Measurements from ENCODE around the gene NXF1.
"Not testable (repeated sequence)": the region's sequence is repeated elsewhere in the genome, so short reads cannot be mapped to it uniquely, and the experiment has no call there.

Gene NXF1

GRCh38 chr11:62835336-62835735 is 30.1 kb upstream of the NXF1 start:
- no peak for TF ChIP-seq CTCF (IDR thresholded peaks at IDR 0.05)
- Histone ChIP-seq H3K36me3 (no peaks in the 10 kb centered on the region), H3K4me1 (ENCODE audit: control insufficient read depth in 1 of 2, insufficient read depth in 1 of 2, low read depth in 1 of 2, low read length in 1 of 2) (peaks cover 27 to 37% of the 10 kb centered on the region in 2 experiments), H3K9me3 (no peaks in the 10 kb centered on the region), H3K27ac (no peak overlapping the region), H3K4me3 (ENCODE audit: low read depth in 1 of 2, low read length in 1 of 2) (no peak overlapping the region), H3K27me3 (no peaks in the 10 kb centered on the region)

DNA sequence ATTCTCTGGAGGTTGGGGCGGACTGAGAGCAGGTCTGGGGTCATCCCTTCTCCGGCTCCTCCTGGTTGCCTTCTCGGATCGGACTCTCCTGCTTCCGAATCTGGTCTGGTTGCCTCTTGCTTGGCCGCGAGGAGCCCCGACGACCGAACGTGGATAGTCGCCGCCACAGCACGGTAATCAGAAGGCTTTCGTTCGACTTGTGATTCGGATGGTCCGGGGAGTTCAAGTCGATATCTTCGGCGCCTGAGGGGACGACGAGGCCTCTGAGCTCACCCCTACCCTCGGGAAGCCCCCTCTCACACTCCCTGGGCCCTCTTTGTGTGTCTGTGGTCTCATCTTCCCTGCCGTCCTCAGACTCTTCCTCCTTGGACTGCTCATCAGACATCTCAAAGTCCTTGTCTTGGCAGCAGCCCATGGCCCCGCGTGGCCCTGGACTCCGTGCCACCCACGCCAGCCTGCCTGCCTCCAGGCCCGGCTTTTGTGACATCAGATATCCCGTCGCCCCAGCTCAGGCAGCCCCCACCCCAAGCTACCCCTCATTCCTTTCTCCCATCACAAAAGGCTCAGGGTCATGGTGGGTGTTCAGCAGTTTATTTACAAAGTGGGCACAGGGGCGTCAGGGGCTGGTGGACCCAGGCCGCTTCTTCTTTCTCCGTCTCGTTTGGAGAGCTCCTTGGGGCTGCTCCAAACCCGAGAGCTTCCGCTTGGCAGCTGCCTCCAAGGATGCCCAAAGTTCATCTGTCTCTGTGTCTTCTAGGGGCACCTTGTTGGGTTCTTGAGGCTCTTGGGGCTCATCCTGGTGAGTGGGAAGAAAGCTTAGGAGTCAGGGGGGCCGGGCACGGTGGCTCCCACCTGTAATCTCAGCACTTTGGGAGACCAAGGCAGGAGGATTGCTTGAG is 27.3 kb upstream of the NXF1 start, which contains the start of gene TEX54:
Gene TEX54, minus strand, starts transcription at position 506 of the 899 bp plus-strand sequence.
- H3K27me3 ChIP-seq, result no peaks in the 10 kb centered on the region
- no peaks in the 10 kb centered on the region for H3K9me3 ChIP-seq
- TF ChIP-seq CTCF (IDR thresholded peaks at IDR 0.05), result no peak
- peaks cover 25 to 27% of the 10 kb centered on the region in 2 experiments for H3K4me1 ChIP-seq (ENCODE audit: control insufficient read depth in 1 of 2, insufficient read depth in 1 of 2, low read depth in 1 of 2, low read length in 1 of 2)
- H3K4me3 ChIP-seq (ENCODE audit: low read depth in 1 of 2, low read length in 1 of 2), result peak within 1 kb of the TSS; percentile 77 to 97
- peaks cover 15% of the 10 kb centered on the region for H3K36me3 ChIP-seq
- H3K27ac ChIP-seq, result peak within 1 kb of the TSS; percentile 97

GRCh38 chr11:62831520-62832335 is 26.5 kb upstream of the NXF1 start, which contains the start of gene STX5:
TSS of gene STX5 (minus strand) at chr11:62832051. CDS start at chr11:62831243, 808 bp downstream.
- H3K27ac ChIP-seq, result peak within 1 kb of the TSS; percentile 97
- H3K36me3 ChIP-seq, result peaks cover 23% of the 10 kb centered on the region
- TF ChIP-seq CTCF (IDR thresholded peaks at IDR 0.05), result peak; percentile 35
- no peaks in the 10 kb centered on the region for H3K9me3 ChIP-seq
- H3K27me3 ChIP-seq, result no peaks in the 10 kb centered on the region
- H3K4me3 ChIP-seq (ENCODE audit: low read depth in 1 of 2, low read length in 1 of 2), result peak within 1 kb of the TSS; percentile 77 to 97
- peaks cover 25 to 27% of the 10 kb centered on the region in 2 experiments for H3K4me1 ChIP-seq (ENCODE audit: control insufficient read depth in 1 of 2, insufficient read depth in 1 of 2, low read depth in 1 of 2, low read length in 1 of 2)

DNA sequence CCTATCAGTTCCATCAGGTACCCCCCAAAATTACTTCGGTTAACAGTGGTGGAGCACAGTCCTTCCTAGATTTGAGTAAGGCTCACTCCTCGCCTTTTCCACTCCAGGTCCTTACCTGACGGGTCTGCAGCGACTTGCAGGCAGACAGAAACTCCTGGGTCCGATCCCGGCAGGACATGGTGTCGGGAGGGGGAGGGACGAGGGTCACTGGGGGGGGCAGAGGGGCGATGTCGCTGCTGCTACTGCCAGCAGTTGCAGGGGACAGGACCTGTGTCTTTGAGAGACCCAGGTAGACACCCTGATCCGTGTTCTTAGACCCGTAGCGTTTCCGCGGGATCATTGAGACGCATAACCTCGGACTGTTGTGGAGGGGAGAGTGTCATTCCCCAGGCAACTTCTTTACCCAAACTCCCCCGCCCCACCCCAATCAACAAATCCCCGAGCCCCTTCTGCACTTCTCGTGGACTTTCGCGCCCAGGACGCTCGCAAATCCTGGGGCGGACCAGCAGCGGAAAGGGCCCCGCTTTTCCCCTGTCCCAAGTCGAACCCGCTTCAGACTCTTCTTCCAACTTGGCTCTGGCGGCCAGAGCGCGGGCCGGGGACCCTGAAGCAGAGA is 25.8 kb upstream of the NXF1 start:
- Histone ChIP-seq H3K36me3 (peaks cover 30% of the 10 kb centered on the region), H3K4me3 (ENCODE audit: low read depth in 1 of 2, low read length in 1 of 2) (peak overlapping the region; percentile 77 to 97), H3K4me1 (ENCODE audit: control insufficient read depth in 1 of 2, insufficient read depth in 1 of 2, low read depth in 1 of 2, low read length in 1 of 2) (peaks cover 25 to 27% of the 10 kb centered on the region in 2 experiments), H3K27me3 (no peaks in the 10 kb centered on the region), H3K9me3 (no peaks in the 10 kb centered on the region), H3K27ac (peak overlapping the region; percentile 97)
- TF ChIP-seq CTCF (IDR thresholded peaks at IDR 0.05), result no peak

DNA sequence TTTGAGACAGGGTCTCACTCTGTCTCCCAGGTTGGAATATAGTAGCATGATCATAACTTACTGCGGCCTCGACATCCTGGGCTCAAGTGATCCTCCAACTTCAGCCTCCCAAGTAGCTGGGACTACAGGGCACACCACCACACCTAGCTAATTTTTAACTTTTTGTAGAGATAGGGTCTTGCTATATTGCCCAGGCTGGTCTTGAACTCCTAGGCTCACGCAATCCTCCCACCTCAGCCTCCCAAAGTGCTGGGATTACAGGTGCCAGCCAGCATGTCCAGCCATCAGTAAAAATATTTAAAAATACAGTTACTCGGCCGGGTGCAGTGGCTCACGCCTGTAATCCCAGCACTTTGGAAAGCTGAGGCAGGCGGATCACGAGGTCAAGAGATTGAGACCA is 22.9 kb upstream of the NXF1 start:
- H3K27ac ChIP-seq; H3K9me3 ChIP-seq; H3K4me3 ChIP-seq (ENCODE audit: low read depth in 1 of 2, low read length in 1 of 2); H3K27me3 ChIP-seq: not testable (repeated sequence)
- H3K36me3 ChIP-seq, result peaks cover 59% of the 10 kb centered on the region
- peaks cover 23 to 27% of the 10 kb centered on the region in 2 experiments for H3K4me1 ChIP-seq (ENCODE audit: control insufficient read depth in 1 of 2, insufficient read depth in 1 of 2, low read depth in 1 of 2, low read length in 1 of 2)

Measured in neutrophil (primary cell).